Measurements from ENCODE around the gene FOSL1. TPM values are rescaled to one million over a fixed set of nuclear protein-coding genes. Genes with fewer than 3 reads are reported as not detected.

The FOSL1 gene
- total and polyA plus RNA-seq, 2 of the 13 experiments (the other 11 are each of a cell fraction or from before 2014, with no cell fraction given) = 4.0 to 4.1 TPM

GRCh38 chr11:65919141-65919572, 19.0 kb upstream of the FOSL1 start, which contains the start of gene DRAP1 (continued):
- TF ChIP-seq PRDM10 (CRISPR knock-in tag; IDR thresholded peaks at IDR 0.05; ENCODE audit: low read depth) (peak; percentile 95), XBP1 (CRISPR knock-in tag; IDR thresholded peaks at IDR 0.05) (no peak; the same call in 1 of the 2 replicates), ATM (IDR thresholded peaks at IDR 0.05; ENCODE audit: borderline replicate concordance) (no peak), MLLT10 (CRISPR knock-in tag; IDR thresholded peaks at IDR 0.05) (no peak), ZBTB7A (CRISPR knock-in tag; IDR thresholded peaks at IDR 0.05) (no peak), HMGXB3 (CRISPR knock-in tag; IDR thresholded peaks at IDR 0.05; ENCODE audit: borderline replicate concordance) (peak; percentile 75; the same call in 1 of the 2 replicates), SRF (IDR thresholded peaks at IDR 0.05; ENCODE audit: low read depth, low read length) (peak; percentile 60; the same call in 1 of the 2 replicates), ZNF724P (CRISPR knock-in tag; IDR thresholded peaks at IDR 0.05; ENCODE audit: borderline replicate concordance) (no peak; the same call in 1 of the 2 replicates), SKI (IDR thresholded peaks at IDR 0.05; ENCODE audit: partially characterized antibody) (peak; percentile 94), RBM39 (IDR thresholded peaks at IDR 0.05; ENCODE audit: low read depth, low read length, poor library complexity, severe bottlenecking) (no peak), GMEB2 (CRISPR knock-in tag; IDR thresholded peaks at IDR 0.05; ENCODE audit: low read depth) (no peak), MLXIP (CRISPR knock-in tag; IDR thresholded peaks at IDR 0.05; ENCODE audit: borderline replicate concordance) (peak; percentile 42; the same call in 1 of the 2 replicates), ZNF660 (CRISPR knock-in tag; IDR thresholded peaks at IDR 0.05; ENCODE audit: borderline replicate concordance, low read depth) (no peak), PREB (CRISPR knock-in tag; IDR thresholded peaks at IDR 0.05) (no peak)
